ENCODE measurements around the gene NCAPG2. TPM values are rescaled to one million over a fixed set of nuclear protein-coding genes. Genes with fewer than 3 reads are reported as not detected.

The NCAPG2 gene
- total and polyA plus RNA-seq, 10 of the 15 experiments (the other 5 are each of a cell fraction or from before 2014, with no cell fraction given), result 11.2 to 78.2 (median 49.2) TPM

- TF ChIP-seq ZNF384 (IDR thresholded peaks at IDR 0.05; ENCODE audit: borderline replicate concordance, low read depth, low read length) (no peak), CBX3 (IDR thresholded peaks at IDR 0.05; ENCODE audit: borderline replicate concordance, low read depth) (no peak), BHLHE40 (IDR thresholded peaks at IDR 0.05; ENCODE audit: borderline replicate concordance in 1 of 2, low read depth in 2 of 2, low read length in 1 of 2) (peak; percentile 31 to 53; a peak in 1 of 4 replicates), HDGF (IDR thresholded peaks at IDR 0.05) (no peak), SPI1 (IDR thresholded peaks at IDR 0.05; ENCODE audit: borderline replicate concordance, insufficient read depth, low read depth, low read length) (no peak), CEBPB (IDR thresholded peaks at IDR 0.05; ENCODE audit: borderline replicate concordance in 1 of 2, low read depth in 2 of 2, low read length in 2 of 2) (0 out of 4 replicates have a peak, but pooled peaks of 1 of the 2 experiments have one; percentile 33), SMARCA5 (IDR thresholded peaks at IDR 0.05) (no peak; the same call in 1 of the 2 replicates), SMAD5 (IDR thresholded peaks at IDR 0.05; ENCODE audit: low read depth) (no peak), EGR1 (IDR thresholded peaks at IDR 0.05; ENCODE audit: borderline replicate concordance in 1 of 2, low read depth in 2 of 2, low read length in 2 of 2) (no peak), HCFC1 (IDR thresholded peaks at IDR 0.05; ENCODE audit: low read length) (no peak), SUPT20H (IDR thresholded peaks at IDR 0.05; ENCODE audit: borderline replicate concordance, control insufficient read depth, low read depth, low read length) (no peak), STAT1 (conservative IDR thresholded peaks at IDR 0.05) (no peak), RCOR1 (conservative IDR thresholded peaks at IDR 0.05; ENCODE audit: low read depth, low read length) (no peak), MTA3 (IDR thresholded peaks at IDR 0.05; ENCODE audit: borderline replicate concordance, low read length) (peak; percentile 94), POLR2AphosphoS5 (IDR thresholded peaks at IDR 0.05; ENCODE audit: low read length) (no peak), E2F4 (IDR thresholded peaks at IDR 0.05; ENCODE audit: low read depth, low read length) (no peak), CREM (IDR thresholded peaks at IDR 0.05; ENCODE audit: low read depth) (peak; percentile 88), CEBPZ (IDR thresholded peaks at IDR 0.05; ENCODE audit: low read depth, low read length) (no peak), GABPA (IDR thresholded peaks at IDR 0.05; ENCODE audit: low read depth) (no peak; the same call in 1 of the 2 replicates), YBX1 (IDR thresholded peaks at IDR 0.05) (no peak), SREBF2 (IDR thresholded peaks at IDR 0.05; ENCODE audit: low read length) (no peak), CBX5 (IDR thresholded peaks at IDR 0.05; ENCODE audit: low read depth) (0 out of 2 replicates have a peak, but pooled peaks have one; percentile 31), ELK1 (IDR thresholded peaks at IDR 0.05; ENCODE audit: low read depth, low read length) (no peak), SKIL (IDR thresholded peaks at IDR 0.05; ENCODE audit: low read depth, poor library complexity, severe bottlenecking) (peak; percentile 69)
These were observed 48.6 kb downstream of the NCAPG2 start (continued) for GRCh38 chr7:158655931-158656441.
